ENCODE results near the gene PLPP4.

DNA sequence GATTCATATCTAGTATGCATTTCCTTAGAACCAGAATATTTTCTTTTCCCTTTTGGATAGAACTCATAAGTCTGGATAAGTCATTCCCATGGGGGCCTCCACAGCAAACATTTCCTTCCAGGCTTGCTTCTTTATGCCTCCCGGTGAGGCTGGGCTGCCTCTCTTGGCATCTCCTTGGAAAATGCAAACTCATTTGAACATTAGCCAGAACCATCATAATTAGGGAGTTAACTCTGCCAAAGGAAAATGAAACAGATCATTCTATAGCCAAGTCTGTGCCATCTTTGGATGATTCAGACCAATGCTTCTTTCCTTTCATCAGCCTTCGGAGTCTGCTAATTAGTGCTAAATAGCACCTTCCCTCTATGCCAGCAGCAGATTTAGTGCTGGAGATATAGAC, 81.1 kb downstream of the PLPP4 start:
- no peak for TF ChIP-seq POLR2AphosphoS5 (IDR thresholded peaks at IDR 0.05)
- TF ChIP-seq, protein P1, sequence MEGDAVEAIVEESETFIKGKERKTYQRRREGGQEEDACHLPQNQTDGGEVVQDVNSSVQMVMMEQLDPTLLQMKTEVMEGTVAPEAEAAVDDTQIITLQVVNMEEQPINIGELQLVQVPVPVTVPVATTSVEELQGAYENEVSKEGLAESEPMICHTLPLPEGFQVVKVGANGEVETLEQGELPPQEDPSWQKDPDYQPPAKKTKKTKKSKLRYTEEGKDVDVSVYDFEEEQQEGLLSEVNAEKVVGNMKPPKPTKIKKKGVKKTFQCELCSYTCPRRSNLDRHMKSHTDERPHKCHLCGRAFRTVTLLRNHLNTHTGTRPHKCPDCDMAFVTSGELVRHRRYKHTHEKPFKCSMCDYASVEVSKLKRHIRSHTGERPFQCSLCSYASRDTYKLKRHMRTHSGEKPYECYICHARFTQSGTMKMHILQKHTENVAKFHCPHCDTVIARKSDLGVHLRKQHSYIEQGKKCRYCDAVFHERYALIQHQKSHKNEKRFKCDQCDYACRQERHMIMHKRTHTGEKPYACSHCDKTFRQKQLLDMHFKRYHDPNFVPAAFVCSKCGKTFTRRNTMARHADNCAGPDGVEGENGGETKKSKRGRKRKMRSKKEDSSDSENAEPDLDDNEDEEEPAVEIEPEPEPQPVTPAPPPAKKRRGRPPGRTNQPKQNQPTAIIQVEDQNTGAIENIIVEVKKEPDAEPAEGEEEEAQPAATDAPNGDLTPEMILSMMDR (IDR thresholded peaks at IDR 0.05), result no peak
- TF ChIP-seq POLR2A (IDR thresholded peaks at IDR 0.05), result no peak
- no peak for TF ChIP-seq EP300 (IDR thresholded peaks at IDR 0.05; ENCODE audit: low read depth)

Measured in transverse colon (tissue), 4 donors.